KMS-11 (cell line): Measurements from ENCODE around the gene OR52B6.

Experiments used
- H2AFZ ChIP-seq: fragments of 200-600 bp; sonication (generic); 2 replicates; pipeline ENCODE4 v1.6.1; 2016; ENCODE audit warnings: antibody characterized with exemption, mixed run types, low read depth
- H3K27ac ChIP-seq: fragments of 200-600 bp; sonication (generic); 2 replicates; pipeline ENCODE4 v1.6.1; 2016; ENCODE audit warnings: mild to moderate bottlenecking, mixed run types
- H3K27me3 ChIP-seq: fragments of 200-600 bp; sonication (generic); 2 replicates; pipeline ENCODE4 v1.6.1; 2017; ENCODE audit warnings: mild to moderate bottlenecking, low read depth, mixed run types, moderate library complexity; ENCODE audit not compliant: insufficient read depth
- H3K36me3 ChIP-seq: fragments of 200-600 bp; sonication (generic); 2 replicates; pipeline ENCODE4 v1.6.1; 2017; ENCODE audit warnings: mild to moderate bottlenecking, mixed run types; ENCODE audit not compliant: insufficient read depth
- H3K4me1 ChIP-seq: fragments of 200-600 bp; sonication (generic); 2 replicates; pipeline ENCODE4 v1.6.1; 2016; ENCODE audit warnings: mild to moderate bottlenecking, low read depth, mixed run types; ENCODE audit not compliant: poor library complexity, severe bottlenecking
- H3K4me2 ChIP-seq: fragments of 200-600 bp; sonication (generic); 2 replicates; pipeline ENCODE4 v1.7.0; 2016; ENCODE audit warnings: mild to moderate bottlenecking, mixed run types
- H3K4me3 ChIP-seq: fragments of 200-600 bp; sonication (generic); IDR thresholded peaks from 2 replicates; pipeline ENCODE4 v1.6.1; 2017; ENCODE audit warnings: low read depth, low read length, mixed read lengths; ENCODE audit not compliant: insufficient read depth
- H3K79me2 ChIP-seq: fragments of 200-600 bp; sonication (generic); 2 replicates; pipeline ENCODE4 v1.6.1; 2016; ENCODE audit warnings: low read depth, mixed run types; ENCODE audit not compliant: insufficient read depth
- H3K9ac ChIP-seq: fragments of 200-600 bp; sonication (generic); 2 replicates; pipeline ENCODE4 v1.6.1; 2016; ENCODE audit warnings: mild to moderate bottlenecking, mixed run types
- H4K20me1 ChIP-seq: fragments of 200-600 bp; sonication (generic); 2 replicates; pipeline ENCODE4 v1.6.1; 2016; ENCODE audit warnings: mild to moderate bottlenecking, mixed run types; ENCODE audit not compliant: insufficient read depth
- TF ChIP-seq, protein P1 (sequence below): fragments of 200-600 bp; sonication (generic); conservative IDR thresholded peaks from 2 replicates; pipeline ENCODE4 v1.6.1; 2017; ENCODE audit warnings: low read depth, mild to moderate bottlenecking, antibody characterized with exemption, low read length, moderate library complexity, mixed read lengths

The OR52B6 gene

DNA sequence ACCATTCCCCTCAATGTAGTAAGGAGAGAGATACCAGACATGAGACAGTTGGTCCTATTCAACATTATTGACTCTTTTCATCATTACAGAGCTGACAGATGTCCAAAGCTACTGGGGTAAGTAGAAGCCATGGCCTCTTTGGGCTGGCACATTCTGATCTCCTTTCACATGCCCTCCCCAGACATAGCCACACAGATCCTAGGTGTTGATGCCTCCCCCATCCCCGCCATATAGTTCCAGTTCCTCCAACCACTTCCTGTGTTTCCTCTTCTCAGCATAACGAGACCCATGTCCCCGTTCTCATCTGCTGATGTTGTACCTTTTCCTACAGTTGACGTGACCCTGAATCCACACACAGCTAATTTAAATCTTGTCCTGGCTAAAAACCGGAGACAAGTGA, 29.8 kb downstream of the OR52B6 start:
- H3K4me2 ChIP-seq = no peak overlapping the region
- no peaks in the 10 kb centered on the region for H3K36me3 ChIP-seq
- H3K27ac ChIP-seq = no peak overlapping the region
- no peaks in the 10 kb centered on the region for H4K20me1 ChIP-seq
- no peaks in the 10 kb centered on the region for H3K4me1 ChIP-seq
- no peak overlapping the region for H2AFZ ChIP-seq
- TF ChIP-seq, protein P1, sequence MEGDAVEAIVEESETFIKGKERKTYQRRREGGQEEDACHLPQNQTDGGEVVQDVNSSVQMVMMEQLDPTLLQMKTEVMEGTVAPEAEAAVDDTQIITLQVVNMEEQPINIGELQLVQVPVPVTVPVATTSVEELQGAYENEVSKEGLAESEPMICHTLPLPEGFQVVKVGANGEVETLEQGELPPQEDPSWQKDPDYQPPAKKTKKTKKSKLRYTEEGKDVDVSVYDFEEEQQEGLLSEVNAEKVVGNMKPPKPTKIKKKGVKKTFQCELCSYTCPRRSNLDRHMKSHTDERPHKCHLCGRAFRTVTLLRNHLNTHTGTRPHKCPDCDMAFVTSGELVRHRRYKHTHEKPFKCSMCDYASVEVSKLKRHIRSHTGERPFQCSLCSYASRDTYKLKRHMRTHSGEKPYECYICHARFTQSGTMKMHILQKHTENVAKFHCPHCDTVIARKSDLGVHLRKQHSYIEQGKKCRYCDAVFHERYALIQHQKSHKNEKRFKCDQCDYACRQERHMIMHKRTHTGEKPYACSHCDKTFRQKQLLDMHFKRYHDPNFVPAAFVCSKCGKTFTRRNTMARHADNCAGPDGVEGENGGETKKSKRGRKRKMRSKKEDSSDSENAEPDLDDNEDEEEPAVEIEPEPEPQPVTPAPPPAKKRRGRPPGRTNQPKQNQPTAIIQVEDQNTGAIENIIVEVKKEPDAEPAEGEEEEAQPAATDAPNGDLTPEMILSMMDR = no peak
- H3K9ac ChIP-seq = no peak overlapping the region
- no peaks in the 10 kb centered on the region for H3K27me3 ChIP-seq
- no peaks in the 10 kb centered on the region for H3K79me2 ChIP-seq
- no peak overlapping the region for H3K4me3 ChIP-seq

GRCh38 chr11:5611627-5612026, 30.9 kb downstream of the OR52B6 start:
- H2AFZ ChIP-seq = no peak overlapping the region
- H3K27ac ChIP-seq = no peak overlapping the region
- TF ChIP-seq, protein P1 = no peak
- no peak overlapping the region for H3K4me2 ChIP-seq
- no peaks in the 10 kb centered on the region for H4K20me1 ChIP-seq
- no peaks in the 10 kb centered on the region for H3K79me2 ChIP-seq
- H3K36me3 ChIP-seq = no peaks in the 10 kb centered on the region
- H3K4me1 ChIP-seq = no peaks in the 10 kb centered on the region
- H3K4me3 ChIP-seq = no peak overlapping the region
- H3K9ac ChIP-seq = no peak overlapping the region
- H3K27me3 ChIP-seq = no peaks in the 10 kb centered on the region

GRCh38 chr11:5618807-5619206, 38.1 kb downstream of the OR52B6 start:
- H3K4me2 ChIP-seq = no peak overlapping the region
- H3K36me3 ChIP-seq = no peaks in the 10 kb centered on the region
- H3K79me2 ChIP-seq = no peaks in the 10 kb centered on the region
- no peak overlapping the region for H3K27ac ChIP-seq
- TF ChIP-seq, protein P1 = no peak
- H3K4me1 ChIP-seq = no peaks in the 10 kb centered on the region
- no peak overlapping the region for H3K4me3 ChIP-seq
- H3K9ac ChIP-seq = no peak overlapping the region
- H4K20me1 ChIP-seq = no peaks in the 10 kb centered on the region
- no peak overlapping the region for H2AFZ ChIP-seq
- no peaks in the 10 kb centered on the region for H3K27me3 ChIP-seq

DNA sequence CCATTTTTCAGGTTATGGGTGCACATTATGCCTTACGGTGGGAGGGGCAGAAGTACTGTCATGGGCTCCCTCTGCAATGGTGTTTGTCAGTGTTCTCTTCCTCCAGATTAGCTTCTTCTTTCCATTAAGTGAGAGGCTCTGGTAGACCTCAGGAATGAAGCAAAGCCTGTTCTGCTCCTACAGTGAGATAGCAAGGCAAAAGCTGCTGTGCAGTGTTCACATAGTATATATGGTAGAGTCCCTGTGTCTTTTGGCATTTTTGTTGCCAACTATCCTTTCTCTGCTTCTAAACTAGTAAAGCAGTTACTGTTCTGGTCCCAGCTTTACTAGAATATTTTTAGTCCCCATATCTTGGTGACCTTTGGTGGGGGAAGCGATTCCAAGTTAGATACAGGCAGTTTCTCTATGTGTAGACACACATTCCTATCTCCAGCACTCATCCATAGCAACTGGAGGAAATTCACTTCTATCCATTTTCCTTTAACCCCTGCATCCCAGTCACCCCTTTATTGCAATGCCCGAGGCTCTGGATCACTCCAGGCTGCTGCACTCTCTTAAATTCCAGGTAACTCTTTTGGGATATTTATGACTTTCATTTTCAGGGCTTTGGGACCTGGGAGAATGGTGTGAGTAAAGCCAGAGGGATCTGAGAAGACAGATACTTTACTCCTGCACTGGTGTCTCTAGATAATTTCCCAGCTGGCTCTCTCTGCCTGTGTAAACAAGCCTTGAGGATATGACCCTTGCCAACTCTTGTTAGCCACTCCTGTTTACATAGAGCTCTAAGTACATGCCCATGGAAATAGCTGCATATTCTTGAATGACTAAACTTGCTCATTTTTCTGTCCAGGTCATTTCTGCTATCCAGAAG, 40.2 kb downstream of the OR52B6 start:
- H3K4me3 ChIP-seq = no peak overlapping the region
- H2AFZ ChIP-seq = no peak overlapping the region
- H3K4me2 ChIP-seq = no peak overlapping the region
- no peaks in the 10 kb centered on the region for H3K27me3 ChIP-seq
- H3K79me2 ChIP-seq = no peaks in the 10 kb centered on the region
- no peaks in the 10 kb centered on the region for H3K36me3 ChIP-seq
- no peaks in the 10 kb centered on the region for H4K20me1 ChIP-seq
- peaks cover 15% of the 10 kb centered on the region for H3K4me1 ChIP-seq
- TF ChIP-seq, protein P1 = no peak
- no peak overlapping the region for H3K27ac ChIP-seq
- no peak overlapping the region for H3K9ac ChIP-seq
